Activated T-helper 1 cell treated with Interleukin-2 at 50 U/mL for 16 hours (primary cell): ENCODE results near the gene MBD5.

ENCODE experiments used
- DNase-seq: peaks from one replicate; pipeline ENCODE4 v3.0.0-alpha.2; 2020; ENCODE audit warnings: low read depth

MBD5 gene

DNA sequence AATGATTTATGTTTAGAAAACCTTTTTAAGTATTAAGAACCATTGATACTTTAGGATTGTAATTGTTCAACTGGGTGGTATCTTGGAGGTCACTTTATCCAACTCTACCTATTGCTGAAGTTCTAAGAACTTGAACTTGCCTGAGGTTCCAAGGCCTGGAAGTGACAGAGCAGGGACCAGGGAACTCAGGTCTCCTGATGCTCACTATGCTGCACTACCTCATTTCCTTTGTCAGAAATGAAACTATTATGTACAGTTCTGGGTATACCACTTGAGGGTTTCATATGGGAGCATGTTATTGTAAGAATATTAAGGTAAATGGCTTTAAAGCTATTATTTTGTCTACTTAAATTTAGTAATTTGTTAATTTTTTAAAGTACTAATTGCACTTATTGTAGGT, 3.0 kb downstream of the MBD5 start:
- DNase-seq, result no peak

DNA sequence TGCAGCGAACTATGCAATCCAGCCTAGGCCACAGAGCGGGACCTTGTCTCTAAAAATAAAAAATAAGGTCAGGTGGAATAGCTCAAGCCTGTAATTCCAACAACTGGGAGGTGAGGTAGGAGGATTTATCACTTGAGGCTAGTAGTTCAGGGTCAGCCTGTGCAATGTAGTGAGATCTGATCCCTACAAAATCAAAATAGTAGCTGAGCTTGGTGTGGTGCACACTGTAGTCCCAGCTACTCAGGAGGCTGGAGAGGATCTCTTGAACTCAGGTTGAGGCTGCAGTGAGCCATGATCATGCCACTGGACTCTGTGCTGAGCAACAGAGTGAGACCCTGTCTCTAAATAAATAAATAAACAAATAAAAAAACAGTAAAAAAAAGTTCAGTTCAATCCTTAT, 5.7 kb downstream of the MBD5 start:
- no peak for DNase-seq

DNA sequence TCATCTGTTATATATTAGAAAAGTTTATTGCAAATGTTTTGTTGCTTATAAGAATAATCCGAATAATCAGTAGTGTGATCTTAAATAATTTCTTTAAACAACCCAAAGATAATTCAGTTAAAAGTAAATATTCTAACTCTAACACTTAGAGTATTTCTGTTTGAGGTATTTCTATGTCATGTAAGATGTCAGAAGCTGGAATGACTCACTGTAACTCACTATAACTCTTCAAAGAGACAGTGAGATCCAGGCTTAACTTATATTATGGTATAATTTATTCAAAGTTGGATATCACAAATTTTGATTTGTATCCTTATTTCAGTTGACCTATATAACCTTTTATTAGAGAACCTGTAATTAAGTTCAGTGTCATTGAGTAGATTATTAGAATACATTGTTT, 6.9 kb downstream of the MBD5 start:
- no peak for DNase-seq

DNA sequence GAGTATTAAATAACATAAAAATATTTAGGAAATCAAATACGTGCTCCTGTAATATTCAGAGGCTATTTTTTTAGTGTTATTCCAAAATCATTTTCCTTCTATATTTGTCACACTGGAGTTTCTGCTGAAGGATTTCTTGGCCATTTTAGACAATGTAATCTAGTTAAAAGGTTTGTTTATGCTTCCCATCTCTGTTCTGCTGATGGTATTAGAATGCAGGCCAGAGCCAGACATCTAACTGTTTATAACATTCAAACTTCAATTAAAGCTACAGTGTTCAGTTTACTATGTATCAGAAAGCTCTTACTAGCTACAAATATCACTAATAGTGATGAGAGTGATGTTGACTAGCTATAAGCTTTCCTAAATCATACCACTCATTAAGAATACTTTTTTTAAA, 7.9 kb downstream of the MBD5 start:
- no peak for DNase-seq

DNA sequence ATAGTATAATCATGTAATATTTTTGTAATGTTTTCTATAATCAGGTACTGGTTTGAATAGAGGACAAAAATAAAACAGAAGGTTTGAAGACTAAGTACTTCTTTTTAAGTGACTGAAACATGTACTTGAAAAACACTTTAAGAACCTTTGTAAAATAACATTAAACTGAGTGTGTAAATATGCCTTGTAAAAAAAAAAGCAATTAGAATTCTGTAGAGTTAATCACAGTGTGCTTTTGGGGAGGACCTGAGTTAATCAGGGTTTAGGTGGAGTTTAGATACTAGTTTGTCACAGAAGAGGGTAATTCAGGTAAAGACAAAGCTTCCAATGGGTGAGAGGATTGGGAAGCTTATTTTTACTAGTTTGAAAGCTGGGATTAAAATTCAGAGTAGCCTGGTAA, 10.3 kb downstream of the MBD5 start:
- DNase-seq, result no peak

DNA sequence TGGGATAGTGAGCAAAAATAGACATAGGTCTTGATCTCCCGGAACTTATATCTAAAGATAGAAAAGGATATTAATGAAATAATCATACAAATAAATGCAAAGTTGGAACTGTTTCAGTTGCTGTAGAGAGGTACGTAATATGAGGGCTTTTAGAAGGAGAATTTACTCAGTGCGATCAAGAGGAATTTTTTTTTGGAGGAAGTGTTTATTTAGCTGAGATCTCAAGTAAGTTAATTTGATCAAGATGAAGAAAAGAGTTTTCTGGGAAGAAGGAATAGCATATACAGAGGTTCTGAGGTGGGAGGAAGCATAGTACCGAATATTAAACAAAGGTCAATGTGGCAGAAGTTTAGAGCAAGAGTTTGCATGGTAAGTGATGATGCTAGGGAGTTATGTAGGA, 11.3 kb downstream of the MBD5 start:
- no peak for DNase-seq

DNA sequence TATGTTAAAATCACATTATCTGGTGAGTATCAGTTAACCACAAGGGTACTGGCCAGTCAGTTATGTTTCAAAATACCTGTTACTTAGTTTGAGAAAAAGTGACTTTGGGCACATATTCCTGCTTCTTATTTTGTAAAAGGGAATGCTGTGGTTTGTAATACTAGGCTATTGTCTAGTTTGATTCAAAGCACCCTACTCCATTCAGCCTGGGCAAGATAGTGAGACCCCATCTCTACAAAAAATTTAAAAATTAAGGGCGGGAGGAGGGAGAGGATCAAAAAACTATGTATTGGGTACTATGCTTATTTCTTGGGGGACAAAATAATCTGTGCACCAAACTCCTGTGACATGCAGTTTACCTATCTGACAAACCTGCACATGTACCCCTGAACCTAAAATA, 18.9 kb downstream of the MBD5 start:
- DNase-seq, result no peak

DNA sequence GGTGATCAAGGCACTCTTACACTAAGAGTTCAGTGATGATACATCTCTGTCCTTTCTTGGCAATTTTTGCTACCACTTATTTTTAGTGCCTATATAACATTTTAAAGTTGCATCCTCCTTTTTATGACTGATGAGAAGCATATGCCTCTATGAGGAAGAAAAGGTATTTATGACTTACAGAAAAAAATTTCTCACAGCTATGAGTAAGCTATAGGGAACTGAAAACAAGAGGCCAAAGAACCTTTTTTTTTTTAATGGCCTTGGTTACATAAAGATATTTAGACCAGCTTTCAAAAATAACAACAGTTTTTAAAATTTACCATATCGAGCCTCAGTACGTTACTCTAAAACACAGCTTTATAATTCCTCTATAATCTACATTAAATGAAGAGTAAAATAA, 21.3 kb downstream of the MBD5 start:
- DNase-seq, result no peak

DNA sequence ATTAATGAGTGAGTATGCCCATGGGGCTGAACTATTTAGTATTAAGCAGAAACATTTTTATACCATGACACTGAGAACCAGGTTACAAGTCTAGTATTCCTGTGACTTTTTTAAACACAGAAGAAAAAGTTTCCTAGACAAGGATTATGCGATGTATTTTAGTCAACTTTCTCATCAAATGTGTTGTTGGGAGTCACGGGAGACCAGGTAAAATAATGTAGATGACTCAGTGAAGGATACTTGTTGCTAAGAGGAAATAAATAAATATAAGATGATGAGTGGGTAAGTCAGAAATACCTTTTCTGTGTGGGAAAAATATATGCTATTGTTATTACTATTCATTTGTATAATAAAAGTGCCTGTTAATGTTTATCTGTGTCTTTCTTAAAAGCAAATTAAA, 23.4 kb downstream of the MBD5 start:
- no peak for DNase-seq

DNA sequence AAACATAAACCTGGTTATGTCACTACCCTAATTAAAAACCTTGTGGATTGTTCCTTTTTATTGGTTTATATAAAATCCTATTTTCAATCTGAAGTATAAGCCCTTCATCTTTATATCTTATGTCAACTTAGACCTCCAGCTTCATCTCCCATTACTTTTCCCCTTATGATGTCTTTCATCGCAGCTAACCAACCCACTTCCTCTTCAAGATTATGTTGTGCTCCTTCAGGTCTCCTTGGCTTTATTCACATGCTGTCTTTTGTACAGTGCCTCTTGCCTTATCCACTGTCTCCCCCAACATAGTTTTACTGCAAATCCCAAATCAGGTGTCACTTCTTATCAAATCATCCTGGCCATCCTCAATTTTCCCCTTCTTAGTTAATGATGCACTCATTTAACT, 25.9 kb downstream of the MBD5 start:
- DNase-seq, result no peak

DNA sequence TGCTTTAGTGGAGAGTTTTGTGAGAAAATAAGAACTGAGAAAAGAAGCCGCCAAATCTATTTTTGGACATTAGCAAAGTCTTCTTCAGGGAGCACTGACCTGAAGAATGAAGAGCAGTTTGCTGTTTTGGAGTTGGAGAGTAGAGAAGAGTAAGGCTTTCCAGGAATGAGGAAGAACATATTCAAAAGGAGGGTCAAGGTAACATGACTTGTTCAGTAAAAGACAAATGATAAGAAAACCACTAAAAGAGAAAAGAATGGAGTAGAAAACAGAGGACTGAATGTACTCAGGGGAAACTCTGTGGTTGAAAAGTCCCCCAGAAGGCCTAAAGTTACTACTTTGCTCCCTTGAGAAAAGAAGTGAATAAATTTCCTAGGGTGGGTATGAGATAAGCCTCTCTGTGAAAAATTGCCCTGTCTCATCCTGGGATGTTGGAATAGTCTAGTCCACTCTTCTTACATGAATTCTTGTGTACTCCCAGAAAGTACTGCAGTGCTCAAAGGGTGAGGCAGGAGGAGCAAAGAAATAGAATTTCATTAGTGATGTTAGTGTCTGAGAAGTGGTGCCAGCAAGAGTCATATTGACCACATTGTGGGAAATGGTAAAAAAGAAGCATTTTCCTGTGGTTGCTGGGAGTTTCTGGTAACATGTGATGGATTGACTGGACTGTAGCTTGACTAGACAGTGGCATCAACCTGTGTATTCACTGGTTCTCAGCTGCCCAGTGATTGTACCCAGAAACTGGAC, 27.8 kb downstream of the MBD5 start:
- no peak for DNase-seq

DNA sequence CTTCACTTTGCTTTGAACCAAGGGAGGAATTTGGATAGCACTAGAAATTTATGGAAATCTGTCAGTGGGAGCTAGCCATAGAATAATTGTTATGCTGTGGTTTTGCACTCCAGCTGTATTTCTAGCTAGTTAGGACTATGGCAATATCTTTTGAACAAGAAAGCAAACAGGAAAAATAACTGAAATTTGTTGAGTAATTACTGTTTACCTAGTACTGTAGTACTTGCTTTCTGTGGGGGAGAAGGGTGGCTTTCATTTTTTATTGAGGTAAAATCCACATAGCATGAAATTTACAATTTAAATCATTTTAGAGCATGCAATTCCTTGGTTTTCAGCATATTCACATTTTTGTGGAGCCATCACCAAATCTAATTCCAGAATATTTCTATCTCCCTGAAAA, 28.4 kb downstream of the MBD5 start:
- no peak for DNase-seq

DNA sequence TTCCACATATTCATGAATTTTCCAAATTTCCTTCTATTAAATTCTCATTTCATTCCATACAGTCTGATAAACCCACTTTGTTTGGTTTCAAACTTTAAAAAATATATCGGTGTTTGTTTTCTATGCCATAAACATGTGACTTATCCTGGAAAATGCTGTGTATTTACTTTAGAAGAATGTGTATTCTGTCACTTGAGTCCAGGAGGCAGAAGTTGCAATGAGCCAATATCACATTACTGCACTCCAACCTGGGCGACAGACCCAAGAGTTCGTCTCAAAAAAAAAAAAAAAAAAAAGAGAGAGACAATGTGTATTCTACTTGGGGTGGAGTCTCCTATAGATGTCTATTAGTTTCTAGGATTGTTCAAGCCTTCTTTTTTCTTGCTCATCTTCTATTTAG, 31.8 kb downstream of the MBD5 start:
- no peak for DNase-seq

DNA sequence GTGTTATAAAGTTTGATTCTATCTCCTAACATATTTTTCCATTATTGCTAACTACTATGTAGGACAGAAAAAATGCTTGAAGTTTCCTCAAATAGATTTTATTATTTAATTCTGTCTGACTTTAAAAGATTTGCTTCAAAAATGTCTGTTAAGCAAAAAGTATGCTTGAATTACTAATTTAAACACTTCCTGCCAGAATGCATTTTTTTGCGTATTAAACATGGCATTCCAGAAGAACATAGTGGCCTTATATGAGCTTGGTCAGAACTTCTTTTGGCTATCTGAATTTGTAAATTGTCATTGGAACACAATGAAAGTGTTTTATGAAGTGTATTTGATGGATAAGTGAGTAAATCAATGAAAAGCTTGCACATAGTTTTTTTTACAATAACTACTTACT, 37.8 kb downstream of the MBD5 start:
- no peak for DNase-seq

DNA sequence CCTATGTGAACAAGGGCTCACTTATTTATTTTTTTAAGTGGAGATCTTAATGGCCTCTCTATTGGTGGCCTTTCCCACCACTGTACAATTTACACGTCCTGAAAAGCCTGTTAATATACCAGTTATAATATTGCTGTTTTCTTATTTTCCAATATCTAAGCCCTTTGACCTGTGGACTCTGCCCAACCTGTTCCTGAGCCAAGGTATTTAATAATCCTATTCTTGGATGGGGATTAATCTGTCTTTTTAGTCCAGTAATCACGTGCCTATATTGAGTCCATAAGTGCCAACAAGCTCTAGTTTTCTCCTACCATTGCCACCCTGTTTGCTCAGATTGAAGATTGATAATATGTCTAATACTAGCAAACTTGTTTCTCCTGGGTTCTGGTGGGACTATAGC, 42.7 kb downstream of the MBD5 start:
- no peak for DNase-seq

DNA sequence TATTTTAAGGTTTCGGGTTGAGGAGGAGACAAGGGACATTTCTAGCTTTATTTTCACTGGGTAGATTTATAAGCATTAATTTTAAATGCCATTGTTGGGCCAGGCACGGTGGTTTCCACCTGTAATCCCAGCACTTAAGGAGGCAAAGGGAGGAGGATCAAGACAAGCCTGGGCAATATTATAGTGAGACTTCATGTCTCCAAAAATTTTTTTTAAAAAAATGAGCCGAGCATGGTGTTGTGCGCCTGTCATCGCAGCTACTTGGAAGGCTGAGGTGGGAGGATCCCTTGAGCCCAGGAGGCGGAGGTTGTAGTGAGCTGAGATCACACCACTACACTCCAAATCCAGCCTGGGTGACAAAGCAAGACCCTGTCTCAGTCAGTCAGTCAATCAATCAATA, 45.0 kb downstream of the MBD5 start:
- no peak for DNase-seq

DNA sequence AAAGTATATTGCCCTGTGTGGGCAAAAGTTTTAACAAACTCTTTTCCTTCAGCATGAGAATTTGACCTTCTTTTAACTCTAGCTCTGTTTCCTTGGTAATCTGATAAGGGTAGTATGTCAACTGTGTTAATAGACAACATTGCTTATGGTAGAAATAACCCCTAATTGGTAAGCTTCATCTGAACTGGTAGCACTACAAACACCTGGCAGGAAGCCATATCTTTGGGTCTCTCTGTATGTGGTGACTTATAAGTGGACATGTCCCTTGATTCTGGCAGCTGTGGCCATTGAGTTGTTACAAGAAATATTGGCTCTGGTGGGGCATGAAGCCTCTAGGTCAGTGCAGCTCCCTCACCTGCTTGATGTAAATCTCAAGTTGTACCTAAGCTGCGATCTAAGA, 46.9 kb downstream of the MBD5 start:
- no peak for DNase-seq

DNA sequence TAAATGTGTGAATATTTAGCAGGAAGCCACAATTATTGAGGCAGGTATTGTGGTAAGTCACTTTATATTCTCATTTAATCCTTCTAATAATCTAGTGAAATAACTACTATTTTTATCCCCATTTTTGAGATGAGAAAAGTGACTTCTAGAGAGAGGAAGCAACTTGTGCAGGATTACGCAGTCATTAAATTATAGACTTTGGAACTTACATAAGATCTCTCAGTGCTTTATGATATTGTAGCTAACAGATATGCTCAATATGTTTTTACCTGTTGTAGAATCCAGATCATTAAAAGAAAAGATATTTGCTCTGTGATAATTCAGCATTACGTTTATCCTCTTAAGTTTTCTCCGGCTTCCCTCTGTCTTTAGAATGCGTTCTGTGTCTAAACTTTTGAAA, 50.5 kb downstream of the MBD5 start:
- no peak for DNase-seq

DNA sequence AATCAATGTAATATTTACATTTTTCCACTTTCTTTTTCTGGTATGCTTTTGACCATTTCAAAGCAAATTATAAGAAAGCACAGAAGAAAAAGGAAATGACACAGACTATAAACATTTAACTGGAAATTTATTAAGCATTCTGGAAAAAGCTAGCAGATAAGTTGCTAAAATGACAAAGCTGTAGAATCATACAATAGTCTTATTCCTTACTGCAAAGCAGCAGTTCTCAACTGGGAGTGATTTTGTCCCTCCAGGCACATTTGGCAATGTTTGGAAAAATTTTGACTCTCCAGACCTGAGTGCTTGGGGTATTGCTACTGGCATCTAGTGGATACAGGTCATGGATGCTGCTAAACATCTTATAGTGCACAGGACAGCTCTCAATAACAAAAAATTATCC, 75.1 kb downstream of the MBD5 start:
- no peak for DNase-seq

DNA sequence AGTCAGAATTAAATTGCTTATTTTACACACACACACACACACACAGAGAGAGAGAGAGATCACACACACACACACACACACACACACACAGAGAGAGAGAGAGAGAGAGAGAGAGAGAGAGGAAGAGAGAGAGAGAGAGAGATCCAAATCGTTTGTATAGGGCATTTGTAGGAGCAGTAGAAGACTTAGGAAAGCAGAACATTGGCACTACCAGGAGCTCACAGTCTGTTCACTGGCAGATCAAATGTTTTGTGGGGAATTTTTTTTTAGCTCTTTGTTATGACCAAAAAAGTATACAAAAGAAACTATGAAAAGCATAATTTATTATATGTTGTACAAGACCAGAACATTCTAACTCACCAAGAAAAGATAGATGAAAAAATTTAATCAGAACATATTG, 81.8 kb downstream of the MBD5 start:
- DNase-seq, result no peak

DNA sequence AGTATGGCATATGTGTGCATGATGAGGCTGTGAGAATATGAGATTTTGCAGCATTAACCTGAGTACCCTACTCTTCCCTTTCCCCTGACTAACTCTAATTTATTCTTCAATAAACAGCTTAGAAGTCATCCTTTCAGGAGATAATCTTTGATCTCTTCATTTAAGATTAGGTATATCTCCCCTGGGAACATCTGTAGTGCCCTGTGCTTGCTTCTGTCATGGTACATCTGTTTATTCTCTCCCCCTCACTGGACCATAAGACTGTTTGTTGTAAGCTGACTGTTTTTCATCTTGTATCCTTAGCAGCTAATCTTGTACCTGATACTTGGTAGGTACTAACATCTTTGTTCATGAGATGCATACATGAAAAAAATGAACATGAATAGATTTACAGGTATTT, 83.1 kb downstream of the MBD5 start:
- no peak for DNase-seq

DNA sequence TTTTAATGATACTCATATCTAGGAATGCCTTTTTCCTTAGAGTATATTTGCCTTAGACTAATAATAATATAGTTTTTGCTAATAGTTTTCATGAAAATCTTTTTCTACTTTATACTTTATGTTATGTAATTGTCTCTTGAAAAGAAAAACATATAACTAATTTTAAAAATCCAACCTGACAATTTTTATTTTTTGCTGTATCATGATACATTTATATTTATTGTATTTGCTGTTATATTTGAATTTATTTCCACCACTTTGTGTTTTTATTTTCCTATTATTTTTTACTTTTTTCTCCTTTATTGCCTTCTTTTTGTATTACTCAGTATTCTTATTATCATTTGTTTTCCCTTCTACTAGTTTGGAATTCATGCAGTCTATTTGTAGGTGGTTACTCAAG, 85.4 kb downstream of the MBD5 start:
- no peak for DNase-seq

DNA sequence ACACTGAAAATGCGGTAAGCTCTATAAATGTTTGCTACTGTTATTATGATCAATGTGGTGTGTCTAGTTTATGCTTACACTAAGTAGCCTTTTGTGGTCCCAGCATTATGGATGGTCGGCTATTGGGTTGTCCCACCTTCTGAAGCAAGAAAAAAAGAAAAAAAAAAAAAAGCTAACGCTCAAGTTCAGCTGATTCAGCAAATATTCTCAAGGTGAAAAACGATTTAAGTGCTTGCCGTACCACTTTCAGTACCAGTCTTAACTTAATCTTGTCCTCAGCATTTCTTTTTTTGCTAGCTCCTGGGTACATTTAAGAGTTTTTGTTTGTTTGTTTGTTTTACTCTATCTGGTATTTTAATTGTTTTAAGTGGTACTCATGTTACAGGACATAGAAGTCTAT, 87.5 kb downstream of the MBD5 start:
- DNase-seq, result no peak

DNA sequence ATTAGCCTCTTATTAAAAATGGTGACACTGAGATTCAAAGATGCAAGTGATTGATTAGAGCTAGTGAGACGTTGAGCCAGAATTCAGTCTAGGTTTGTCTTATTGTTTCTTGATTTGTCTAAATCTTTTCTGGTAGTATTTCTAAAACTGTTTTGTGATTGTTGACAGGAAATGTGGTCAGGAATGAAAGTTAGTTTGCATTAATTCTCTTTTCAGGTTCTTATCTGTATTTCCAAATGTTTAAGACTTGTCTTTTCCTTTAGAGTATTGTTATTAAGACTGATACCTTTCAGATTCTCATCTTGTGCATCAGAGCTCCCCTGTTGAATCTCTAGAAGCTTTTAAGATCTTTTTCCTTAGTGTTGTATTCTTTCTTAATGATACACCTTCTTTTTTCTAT, 89.3 kb downstream of the MBD5 start:
- DNase-seq, result no peak

DNA sequence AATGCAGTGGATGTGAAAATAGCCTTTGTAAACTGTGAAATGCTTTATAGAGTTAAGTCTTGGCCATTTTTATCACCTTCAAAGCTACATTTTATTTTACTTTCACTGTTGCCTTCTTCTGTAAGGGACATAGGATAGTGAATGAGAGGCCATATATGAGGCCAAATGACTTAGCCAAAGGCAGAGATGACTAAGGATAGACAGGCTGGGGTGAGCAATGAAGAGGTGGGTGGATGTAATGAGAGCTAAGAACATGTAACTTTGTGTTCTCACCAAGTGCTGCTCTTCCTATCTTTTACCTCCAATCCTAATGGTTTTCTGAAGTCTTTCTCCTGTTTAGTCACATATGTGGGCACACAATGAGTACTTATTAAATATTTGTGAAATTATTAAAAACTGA, 101.9 kb downstream of the MBD5 start:
- DNase-seq, result no peak
